GM21723 (cell line): Measurements from ENCODE around the gene VSTM2B.

Experiments used
- ATAC-seq: cut with Tn5 transposase; IDR thresholded peaks from one replicate; pipeline ENCODE4 v1.9.1; 2021; ENCODE audit warnings: mild to moderate bottlenecking, moderate library complexity; ENCODE audit not compliant: unreplicated experiment

Gene VSTM2B

DNA sequence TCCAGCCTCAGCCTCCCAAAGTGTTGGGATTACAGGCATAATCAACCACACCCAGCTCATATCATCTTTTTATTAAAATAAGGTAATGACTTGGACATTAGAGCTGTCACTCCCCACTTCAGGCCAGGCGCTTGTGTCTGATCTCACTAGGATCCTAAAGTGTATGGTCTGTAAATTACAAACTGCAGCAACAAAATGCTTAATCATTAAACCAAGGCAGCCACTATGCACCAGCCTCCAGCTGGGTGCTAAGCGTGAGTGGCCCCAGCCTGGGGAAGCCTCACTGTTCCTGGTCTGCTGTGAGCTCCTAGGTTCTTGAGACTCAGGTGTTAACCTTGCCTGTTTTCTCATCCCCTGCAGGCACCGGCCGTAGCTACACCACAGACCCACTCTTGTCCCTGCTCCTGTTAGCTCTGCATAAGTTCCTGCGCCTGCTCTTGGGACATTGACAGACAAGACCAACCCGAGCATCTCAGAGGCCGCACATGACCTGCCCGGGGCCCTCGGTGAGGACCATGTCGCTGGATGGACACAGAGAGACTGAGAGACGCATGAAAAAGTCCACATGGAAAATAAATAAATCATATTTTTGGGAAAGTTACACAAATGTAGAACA lies 37.8 kb downstream of the VSTM2B start:
- no peak for ATAC-seq

DNA sequence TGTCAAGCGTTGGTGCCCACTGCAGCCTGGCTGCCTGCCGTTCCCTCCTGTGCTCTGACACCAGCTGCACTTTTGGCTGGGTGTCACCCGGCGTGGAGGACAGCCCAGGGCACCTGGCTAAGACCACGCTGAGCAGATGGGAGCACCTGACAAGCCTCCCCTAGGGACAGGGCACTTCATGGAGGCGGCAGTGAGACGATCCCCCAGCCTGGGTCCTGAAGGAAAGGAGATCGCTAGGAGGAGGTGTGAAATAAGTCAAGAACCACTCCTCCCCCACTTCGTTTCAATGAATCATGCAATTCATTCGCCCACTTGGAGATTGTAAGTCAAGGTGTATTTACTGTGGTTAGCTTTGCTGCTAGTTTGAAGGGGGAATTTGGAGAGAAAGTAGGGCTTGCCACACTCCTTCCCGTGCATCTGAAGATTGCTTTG lies 38.8 kb downstream of the VSTM2B start:
- ATAC-seq = no peak

DNA sequence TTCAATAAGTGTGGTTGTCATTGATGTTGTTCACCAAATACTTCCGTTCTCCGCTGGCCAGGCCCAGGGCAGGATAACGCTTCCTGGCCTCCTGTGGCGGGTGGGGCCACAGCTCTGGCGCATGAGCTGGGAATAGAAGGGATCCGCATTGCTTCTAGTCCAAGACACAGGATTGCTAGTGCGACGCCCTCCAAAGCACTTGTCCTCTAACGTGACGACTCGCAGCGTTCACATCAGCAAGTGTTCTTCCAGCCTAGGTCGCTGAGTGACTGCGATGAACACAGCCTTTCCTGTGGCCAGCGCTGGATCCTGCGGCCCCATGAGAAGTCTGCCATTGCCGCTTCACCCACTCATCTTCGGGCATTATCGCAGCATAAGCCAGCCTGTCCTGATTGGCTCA lies 39.4 kb downstream of the VSTM2B start:
- ATAC-seq = no peak

DNA sequence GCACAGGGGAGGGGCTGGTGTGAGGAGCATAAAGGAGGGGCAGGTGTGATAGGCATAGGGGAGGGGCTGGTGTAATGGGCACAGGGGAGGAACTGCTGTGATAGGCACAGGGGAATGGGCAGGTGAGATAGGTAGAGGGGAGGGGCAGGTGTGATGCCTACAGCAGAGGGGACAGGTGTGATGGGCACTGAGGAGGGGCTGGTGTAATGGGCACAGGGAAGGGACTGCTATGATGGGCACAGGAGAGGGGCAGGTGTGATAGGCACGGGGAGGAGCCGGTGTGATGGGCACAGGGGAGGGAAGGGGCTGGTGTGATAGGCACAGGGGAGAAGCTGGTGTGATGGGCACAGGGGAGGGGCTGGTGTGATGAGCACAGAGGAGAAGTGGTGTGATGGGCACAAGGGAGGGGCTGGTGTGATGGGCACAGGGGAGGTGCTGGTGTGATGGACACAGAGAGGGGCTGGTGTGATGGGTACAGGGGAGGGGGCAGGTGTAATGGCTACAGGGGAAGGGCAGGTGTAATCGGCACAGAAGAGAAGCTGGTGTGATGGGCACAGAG lies 40.8 kb downstream of the VSTM2B start:
- ATAC-seq = no peak

DNA sequence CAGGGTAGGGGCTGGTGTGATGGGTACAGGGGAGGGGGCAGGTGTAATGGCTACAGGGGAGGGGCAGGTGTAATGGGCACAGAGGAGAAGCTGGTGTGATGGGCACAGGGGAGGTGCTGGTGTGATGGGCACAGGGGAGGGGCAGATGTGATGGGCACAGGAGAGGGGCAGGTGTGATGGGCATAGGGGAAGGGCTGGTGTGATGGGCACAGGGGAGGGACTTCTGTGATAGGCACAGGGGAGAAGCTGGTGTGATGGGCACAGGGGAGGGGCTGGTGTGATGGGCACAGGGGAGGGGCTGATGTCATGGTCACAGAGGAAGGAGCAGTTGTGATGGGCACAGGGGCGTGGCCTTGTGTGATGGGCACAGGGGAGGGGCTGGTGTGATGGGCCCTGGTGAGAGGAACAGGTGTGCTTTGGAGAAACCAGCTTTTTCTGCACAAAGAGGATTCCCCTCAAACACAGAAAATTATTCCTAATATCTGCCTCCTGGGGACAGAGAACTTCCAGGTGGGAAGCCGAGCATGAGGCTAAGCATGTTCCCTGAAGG lies 41.6 kb downstream of the VSTM2B start:
- ATAC-seq = no peak

DNA sequence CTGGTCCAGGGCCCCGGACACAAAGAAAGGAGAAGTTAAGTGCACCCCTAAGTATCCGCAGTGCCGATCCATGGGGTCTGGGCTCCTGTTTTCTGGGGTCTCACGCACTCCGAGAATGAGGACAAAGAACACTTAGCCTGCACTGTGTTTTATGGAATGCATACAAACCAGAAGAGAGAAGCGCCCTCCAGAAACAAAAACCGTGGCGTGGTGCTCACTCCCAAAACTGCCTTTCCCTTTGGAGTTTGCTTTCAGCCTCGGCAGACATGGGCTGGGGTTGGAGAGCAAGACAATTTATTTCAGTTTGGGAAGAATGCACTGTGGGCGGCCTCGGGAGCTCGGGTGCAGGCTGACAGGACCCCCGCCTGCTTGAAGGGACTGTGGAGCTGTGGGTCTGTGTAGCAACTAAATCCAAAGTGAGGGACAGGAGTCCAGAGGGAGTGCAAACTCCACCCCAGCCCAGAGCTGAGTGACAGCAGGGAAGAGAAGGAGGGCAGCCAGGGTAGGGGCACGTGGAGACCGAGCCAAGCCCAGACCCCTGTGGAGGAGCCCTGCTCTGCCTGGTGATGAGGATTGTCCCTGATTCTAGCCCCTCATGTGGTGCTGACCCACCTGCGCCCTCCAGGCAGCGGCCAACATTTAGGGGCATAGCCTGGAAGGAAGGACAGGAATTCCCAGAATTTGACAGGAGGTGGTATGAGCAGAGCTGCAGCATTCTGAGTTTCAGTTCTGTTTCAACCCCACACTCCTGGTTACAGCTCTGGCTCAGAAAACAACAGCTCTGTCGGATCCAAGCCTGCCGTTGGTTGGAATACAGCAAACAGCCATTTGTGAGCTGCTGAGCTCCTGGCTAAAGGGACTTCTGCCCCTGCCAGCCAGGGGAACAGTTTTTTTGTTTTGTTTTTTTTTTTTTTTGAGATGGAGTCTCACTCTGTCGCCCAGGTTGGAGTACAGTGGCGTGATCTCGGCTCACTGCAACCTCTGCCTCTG lies 42.5 kb downstream of the VSTM2B start:
- no peak for ATAC-seq

DNA sequence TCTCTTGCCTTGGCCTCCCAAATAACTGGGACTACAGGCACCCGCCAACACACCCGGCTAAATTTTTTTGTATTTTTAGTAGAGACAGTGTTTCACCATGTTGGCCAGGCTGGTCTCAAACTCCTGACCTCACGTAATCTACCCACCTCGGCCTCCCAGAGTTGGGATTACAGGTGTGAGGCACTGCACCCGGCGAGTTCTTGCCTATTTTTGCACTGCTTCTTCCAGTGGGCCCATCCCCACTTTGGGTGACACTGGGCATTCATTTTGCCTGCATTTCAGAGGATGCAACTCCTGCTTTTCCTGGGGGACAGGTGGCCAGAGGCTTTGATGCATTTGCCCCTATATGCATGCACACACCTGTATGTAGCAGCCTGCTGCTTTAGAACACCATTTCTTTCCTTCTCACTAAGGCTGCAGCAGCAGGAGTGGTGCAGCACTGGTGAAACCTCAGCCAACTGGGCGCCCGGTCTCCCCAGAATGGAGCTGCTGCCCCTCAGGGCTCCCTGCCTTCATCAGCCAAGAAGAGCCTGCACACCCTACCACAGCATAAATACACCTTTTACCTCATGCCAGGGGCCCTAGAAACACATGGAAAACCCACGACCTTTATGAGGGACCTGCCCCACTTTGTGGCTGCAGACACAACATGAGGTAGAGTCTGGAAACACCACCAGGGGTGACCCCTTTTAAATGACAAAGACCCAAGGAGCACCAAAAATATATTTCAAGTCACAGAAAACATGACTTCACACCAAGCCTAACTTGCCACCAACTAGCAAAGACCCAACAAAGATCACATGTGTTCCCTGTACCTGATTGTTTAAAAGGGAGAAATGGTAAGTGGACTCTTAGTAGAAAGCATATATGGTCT lies 43.5 kb downstream of the VSTM2B start:
- ATAC-seq = no peak

DNA sequence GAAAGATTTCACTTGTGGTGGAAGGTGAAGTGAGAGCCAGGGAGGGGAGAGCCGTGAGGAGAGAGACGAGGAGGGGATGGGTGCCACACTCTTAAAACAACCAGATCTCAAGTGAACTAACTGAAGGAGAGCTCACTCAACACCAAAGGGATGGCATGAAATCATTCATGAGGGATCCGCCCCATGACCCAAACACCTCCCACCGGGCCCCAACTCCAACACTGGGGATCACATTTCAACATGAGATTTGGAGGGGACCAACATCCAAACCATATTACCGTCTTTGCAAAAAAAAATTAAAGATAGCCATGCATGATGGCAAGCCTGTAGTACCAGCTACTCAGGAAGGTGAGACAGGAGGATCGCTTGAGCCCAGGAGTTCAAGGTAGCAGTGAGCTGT lies 45.4 kb downstream of the VSTM2B start:
- no peak for ATAC-seq

DNA sequence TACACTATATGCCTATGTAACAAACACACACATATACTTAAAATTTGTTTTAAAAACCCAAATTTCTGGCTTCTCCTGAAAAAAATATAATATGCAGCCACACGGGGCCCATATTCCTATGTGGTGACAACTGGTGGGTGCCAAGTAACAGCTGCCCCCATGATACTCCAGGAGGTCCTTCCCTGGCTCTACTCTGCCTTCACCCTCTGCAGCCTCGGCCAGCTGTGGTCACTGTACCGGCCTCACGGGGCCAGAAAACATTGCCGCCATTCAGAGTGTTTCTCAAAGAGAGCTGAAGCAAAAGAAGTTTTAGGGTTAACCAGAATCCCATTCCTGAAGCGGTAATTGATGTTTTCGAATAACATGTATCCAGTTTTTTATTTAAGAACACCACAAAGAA lies 47.7 kb downstream of the VSTM2B start:
- no peak for ATAC-seq

DNA sequence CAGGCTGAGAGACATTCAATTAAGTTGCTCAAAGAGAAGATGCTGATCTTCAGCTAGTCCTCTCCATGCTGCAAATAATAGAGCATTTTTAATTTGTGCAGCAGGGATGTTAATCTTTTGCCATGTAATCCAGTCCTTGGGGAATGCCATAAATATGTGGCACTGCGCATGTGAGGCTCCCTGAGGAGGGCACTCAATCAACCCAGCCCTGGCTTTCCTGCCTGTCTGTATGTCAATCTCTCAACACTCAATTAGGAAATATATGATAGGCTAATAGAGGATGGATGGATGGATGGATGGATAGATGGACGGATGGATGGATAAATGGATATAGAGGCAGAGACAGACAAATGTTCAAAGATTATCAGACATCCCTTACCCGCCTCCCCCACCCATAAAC lies 48.7 kb downstream of the VSTM2B start:
- ATAC-seq = no peak

DNA sequence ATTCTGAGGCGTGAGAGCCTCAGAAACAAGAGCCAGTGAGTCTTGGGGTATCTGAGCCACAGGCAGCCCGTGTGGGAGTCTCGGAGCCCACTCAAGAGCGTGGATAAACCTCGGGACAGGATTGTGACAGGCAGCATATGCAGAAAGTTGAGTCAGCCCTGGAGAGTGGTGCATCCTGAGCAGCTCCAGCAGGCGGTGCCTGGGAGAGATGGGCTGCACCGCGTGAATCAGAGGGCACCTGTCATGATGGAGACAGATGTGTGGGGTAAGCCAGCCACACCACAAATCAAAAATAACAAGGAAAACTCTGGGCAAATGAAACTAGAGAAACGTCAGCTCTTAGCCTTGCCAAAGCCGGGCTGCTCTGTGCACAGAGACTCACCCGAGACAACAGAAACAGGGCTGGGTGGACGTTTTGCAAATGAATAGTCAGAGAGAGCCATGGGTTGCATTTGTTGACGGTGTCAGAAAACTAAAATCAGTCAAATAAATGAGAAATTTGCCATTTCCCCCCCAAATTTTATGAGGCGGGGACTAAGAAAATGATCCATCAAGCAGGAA lies 50.3 kb downstream of the VSTM2B start:
- ATAC-seq = no peak

DNA sequence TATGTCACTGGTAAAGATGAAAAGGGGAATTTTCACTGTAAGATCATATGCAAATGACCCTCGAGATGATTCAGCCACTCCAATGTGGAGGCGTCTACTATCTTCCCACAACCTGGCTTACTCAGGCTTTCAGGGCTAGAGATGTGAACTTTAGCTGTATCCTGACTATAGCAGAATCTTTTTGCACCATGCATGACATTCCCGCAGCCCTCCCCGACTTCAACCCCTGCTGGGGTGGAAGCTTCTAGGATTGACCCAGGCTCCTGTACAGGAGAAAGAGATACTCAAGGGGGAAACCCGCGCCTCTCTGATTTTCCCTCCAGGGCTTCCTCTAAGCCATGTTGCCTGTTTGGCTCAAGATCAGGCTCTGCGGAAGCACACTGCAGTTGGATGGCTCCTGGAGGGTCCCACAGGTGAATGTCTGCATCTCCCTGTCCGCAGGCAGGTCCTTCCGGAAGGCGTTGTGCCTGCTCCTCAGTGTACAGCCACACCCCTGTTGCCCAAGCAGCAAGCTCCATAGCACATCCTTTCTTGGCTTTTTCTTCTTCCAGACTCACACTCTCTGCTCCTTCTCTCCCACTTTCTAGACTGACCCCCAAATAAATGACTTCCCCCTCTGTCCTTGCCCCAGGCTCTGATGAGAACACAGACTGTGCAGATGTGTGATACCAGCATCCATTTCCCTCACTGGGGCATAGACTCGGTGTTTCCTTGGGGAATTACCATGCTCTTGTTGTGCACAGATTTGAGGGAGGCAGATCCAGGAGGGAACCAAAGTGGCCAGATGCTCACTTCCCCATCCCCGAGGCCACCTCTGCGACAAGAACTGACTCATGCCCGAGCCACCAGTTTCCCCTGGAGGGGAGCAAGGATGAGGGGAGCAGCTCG lies 51.2 kb downstream of the VSTM2B start:
- ATAC-seq = peak; percentile 57

DNA sequence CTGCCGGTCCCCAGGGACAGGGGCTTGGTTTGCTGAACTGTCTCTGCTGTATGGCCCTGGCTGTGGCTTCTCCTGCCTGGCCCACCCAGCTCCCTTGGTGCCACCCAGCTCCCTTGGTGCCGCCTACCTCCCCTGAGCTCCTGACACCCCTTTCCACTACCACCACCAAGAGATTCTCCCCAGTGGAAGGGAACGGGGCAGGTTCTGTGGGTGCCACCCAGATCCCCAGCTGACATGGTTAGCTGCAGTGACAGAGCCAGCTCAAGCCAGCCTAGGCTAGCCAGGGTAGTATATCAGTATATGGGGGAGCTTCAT lies 51.8 kb downstream of the VSTM2B start:
- no peak for ATAC-seq

DNA sequence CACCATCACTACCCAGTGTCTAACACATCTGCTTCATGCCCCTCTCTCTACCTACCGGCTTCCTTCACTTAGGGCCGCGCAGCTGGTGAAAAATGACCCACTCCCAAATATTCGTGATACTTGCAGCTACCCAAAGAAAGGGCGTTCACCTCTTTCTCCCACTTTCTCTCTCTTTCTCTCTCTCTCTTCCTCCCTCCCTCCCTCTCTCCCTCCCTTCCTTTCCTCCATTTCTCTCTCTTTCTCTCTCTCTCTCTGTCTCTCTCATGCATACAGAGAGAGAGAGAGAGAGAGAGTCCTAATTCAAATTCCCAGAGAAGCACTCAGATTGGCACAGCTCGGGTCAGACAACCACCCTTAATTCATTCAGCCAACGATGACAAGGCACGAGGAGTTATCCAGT lies 52.6 kb downstream of the VSTM2B start:
- no peak for ATAC-seq

DNA sequence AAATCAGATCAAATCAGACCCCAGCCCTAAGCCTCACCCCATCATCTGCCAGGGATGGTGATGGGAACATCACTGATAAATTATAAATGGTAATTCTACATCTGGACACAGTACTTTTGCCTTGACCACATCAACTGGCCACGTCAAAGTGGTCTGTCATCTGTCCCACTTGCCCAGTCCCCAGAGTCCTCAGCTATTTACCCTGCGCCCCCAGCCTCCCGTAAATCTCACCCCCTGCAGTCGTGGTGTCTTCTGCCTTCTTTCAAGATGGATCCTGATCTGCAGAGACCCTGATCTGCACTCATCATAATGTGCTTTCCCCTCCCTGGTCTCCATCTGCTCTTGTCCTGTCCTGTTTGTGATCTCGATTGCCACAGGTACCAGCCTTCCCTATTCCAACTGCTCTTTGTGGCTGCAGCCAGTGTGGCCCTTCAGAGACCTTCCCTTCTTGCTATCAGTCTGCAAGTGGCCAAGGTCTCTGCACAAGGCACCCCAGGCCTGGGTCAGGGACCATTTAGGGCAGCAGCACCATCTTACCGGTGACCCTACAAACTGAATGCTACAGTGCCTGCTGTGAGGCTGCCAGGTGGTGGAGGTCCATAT lies 53.6 kb downstream of the VSTM2B start:
- ATAC-seq = no peak

DNA sequence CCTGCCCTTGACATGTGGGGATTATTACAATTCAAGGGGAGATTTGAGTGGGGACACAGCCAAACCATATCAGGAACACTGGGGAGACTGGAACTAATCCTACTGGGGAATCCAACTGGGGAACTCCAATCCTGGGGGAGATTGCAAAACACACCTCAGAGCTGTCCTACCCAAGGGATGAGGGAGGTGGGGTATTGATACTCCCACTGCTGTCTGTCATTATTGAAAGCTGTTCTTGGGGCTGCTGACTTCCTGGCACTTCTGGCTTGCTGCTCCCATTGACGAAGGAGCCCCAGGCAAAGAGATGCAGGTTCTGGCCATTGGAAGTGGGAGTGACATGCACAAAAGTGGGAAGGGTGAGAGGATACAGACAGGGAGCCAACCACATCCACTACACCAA lies 55.6 kb downstream of the VSTM2B start:
- no peak for ATAC-seq

DNA sequence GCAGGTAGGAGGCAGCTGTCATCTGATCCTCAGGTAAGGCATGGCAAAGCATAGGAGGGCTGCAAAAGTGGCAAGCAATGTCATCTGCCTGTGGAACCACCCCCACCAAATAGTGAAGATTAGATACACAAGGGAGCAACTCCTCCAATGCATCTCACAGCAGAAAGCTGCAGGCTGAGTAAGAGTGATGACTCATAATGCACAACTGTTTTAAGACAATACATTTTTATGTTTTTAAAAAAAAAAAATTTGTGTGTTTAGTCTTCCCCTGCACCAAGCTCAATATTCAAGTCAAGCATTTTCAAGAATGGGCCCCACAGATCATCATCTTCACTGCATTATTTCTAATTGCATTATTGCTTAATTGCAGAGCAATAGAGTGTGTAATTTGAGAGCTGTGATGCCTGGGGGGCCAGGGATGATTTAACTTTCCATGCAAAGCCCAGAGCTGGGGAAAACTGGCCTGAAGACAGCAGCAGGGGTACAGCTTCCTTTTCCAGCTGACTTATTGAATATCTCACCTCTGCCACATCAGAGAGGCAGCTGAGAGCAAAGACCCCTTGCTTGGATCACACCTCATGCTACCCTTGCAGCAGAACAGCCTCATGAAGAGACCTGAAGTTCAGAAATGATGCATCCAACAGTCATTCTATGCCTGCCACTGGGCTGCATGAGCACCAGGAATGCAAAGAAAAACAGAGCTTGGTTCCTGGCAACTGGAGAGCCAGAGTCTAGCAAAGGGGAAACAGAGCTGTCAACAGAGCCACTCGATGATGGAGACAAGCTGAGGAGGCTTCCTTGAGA lies 57.6 kb downstream of the VSTM2B start:
- ATAC-seq = no peak

DNA sequence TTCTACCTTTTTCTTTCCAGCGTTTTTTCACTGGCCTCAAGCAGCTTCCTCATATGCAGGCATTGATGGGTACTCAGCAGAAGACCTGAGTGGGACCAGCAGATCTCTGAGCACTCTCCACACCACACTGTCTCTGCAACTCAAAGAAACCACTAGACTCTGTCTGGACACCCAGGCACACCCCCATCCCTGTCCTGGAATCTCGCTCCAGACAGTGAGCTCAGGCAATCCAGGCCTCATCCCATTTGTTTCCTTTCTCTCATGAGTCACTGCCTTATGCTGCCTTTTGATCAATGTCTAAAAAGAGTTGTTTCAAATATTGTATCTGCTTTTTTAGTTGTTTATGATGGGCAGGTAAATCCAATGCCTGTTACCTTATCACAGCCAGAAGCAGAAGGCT lies 60.6 kb downstream of the VSTM2B start:
- ATAC-seq = no peak
